HG02588 (cell line): ENCODE measurements around the gene HECTD1.

Experiments used
- ATAC-seq: cut with Tn5 transposase; IDR thresholded peaks from one replicate; pipeline ENCODE4 v1.9.1; 2021; ENCODE audit warnings: mild to moderate bottlenecking, moderate library complexity; ENCODE audit not compliant: unreplicated experiment

HECTD1 gene

DNA sequence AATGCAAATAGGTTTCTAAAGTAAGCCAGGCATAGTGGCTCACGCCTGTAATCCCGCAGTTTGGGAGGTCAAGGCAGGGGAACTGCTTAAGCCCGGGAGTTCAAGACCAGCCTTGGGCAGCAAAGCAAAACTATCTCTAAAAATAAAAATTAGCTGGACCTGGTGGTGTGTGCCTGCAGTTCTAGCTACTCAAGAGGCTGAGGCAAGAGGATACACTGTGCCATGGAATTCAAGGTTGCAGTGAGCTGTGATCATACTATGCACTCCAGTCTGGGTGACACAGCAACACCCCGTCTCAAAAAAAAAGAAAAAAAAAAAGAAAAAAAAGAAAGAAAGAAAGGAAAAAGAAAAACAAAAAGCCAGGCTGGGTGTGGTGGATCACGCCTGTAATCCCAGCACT lies 46.3 kb downstream of the HECTD1 start:
- ATAC-seq, result no peak

- no peak for ATAC-seq
These were observed 47.8 kb downstream of the HECTD1 start for GRCh38 chr14:31159682-31160296.

DNA sequence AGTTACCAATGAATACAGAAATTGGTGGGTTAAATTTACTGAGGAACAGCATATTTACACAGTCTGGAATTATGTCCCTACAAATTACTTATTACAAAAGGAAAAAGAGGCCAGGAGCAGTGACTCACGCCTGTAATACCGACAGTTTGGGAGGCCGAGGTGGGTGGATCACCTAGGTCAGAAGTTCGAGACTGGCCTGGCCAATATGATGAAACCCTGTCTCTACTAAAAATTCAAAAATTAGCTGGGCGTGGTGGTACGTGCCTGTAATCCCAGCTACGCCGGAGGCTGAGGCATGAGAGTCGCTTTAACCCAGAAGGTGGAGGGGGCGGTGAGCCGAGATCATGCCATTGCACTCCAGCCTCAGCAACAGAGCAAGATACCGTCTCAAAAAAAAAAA lies 52.6 kb downstream of the HECTD1 start:
- no peak for ATAC-seq

DNA sequence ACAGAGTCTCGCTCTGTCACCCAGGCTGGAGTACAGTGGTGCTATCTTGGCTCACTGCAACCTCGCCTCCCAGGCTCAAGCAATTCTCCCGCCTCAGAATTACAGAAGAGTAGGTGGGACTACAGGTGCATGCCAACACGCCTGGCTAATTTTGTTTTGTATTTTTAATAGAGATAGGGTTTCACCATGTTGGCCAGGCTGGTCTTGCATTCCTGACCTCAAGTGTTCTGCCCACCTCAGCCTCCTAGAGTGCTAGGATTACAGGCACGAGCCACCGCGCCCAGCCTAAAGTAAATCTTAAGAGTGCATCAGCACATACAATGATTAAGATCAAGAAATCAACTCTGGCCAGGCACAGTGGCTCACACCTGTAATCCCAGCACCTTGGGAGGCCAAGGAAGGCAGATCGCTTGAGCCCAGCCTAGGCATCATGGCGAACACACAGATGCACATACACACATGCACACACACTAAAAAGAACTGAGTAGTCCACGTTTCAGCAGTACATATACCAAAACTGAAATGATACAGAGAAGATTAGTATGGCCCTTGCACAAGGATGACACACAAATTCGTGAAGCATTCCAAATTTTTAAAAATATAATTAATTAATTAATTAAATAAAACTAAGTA lies 65.0 kb downstream of the HECTD1 start:
- ATAC-seq, result no peak

GRCh38 chr14:31139301-31139847 lies 68.2 kb downstream of the HECTD1 start:
- ATAC-seq, result no peak

- no peak for ATAC-seq
These were observed 69.3 kb downstream of the HECTD1 start for GRCh38 chr14:31138301-31138700.

- no peak for ATAC-seq
These were observed 70.2 kb downstream of the HECTD1 start for GRCh38 chr14:31137214-31137889.

GRCh38 chr14:31133133-31133532 lies 74.5 kb downstream of the HECTD1 start:
- ATAC-seq, result no peak

DNA sequence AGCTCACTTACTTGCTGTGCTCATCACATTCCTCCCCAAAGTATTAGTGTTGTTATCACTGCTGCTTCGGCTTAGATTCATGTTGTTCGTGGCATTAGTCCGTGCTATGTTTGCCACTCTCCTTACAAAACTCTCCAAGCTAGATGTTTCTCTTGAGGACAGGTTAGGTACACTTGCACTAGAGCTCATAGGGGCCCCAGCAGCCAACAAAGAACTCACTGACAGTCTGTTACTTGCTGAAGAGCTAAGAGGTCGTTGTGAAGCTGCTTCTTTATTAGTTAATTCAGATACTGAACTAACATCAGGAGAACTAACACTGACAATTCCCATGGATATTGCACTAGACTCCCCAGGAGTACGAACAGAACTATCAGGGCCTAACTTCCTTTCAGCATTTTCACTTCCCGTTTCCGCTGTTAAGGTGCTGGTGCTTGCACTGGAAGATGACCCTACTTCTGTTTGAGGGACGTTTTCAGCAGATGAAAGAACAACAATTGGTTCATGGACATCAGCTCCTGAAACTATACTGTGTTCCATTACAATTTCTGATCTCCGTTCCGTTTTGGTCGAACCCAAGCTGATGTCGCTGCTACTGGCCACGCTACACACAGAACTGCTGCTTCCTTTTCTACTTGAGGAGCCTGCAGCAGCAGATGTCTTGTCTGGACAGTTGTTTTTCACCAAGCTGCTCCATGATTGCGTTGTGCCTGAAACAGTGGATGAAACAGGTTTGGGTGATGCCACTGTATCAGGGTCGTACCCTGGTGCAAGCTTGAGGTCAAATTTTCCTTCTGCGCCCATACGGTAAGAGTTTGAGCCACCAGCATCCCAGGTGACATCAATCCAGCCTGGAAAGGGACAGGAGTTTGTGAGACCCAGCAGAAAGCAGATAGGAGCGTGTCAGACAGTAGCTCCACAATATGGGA lies 78.7 kb downstream of the HECTD1 start:
- ATAC-seq, result peak; percentile 54

GRCh38 chr14:31127690-31128089 lies 79.9 kb downstream of the HECTD1 start:
- no peak for ATAC-seq

GRCh38 chr14:31126680-31127079 lies 80.9 kb downstream of the HECTD1 start:
- no peak for ATAC-seq

GRCh38 chr14:31125231-31125630 lies 82.4 kb downstream of the HECTD1 start:
- ATAC-seq, result no peak

- ATAC-seq, result no peak
These were observed 83.4 kb downstream of the HECTD1 start for GRCh38 chr14:31124197-31124596.

DNA sequence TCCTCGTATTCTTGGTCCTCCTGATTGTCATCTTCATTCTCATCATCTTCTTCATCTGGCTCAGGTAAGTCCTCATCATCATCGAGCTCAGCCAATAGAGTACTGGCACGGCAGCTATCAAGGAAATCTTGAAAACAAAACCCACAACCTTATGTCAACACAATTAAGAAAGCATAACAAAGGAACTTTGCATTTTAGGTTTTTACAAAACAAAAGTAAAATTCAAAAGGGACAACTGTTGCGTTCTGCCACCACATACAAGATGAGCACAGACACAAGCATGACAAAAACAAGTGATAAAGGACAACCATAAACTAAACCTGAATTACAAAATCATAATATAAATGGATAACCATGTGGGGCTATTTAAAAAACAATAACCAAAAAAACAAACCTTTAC lies 84.7 kb downstream of the HECTD1 start:
- no peak for ATAC-seq

DNA sequence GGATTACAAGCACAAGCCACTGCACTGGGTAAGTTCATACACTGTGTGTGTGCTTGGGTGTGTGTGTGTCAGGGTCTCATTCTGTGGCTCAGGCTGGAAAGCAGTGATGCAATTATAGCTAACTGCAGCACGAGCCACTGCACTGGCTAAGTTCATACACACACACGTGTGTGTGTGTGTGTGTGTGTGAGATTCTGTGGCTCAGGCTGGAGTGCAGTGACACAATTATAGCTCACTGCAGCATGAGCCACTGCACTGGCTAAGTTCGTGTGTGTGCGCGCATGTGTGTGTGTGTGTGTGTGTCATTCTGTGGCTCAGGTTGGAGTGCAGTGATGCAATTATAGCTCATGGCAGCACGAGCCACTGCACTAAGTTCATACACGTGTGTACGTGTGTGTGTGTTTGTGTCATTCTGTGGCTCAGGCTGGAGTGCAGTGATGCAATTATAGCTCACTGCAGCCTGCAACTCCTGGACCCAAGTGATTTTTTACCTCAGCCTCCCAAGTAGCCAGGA lies 85.4 kb downstream of the HECTD1 start:
- ATAC-seq, result no peak

GRCh38 chr14:31118892-31119291 lies 88.7 kb downstream of the HECTD1 start:
- no peak for ATAC-seq

GRCh38 chr14:31113794-31114193 lies 93.8 kb downstream of the HECTD1 start:
- no peak for ATAC-seq

- no peak for ATAC-seq
These were observed 96.7 kb downstream of the HECTD1 start for GRCh38 chr14:31110872-31111271.

- no peak for ATAC-seq
These were observed 98.3 kb downstream of the HECTD1 start for GRCh38 chr14:31109257-31109656.

- ATAC-seq, result no peak
These were observed 100.8 kb downstream of the HECTD1 start for GRCh38 chr14:31106768-31107167.

- ATAC-seq, result no peak
These were observed 110.5 kb downstream of the HECTD1 start for GRCh38 chr14:31097081-31097480.
